OCI-M2 (cell line): Measurements from ENCODE around the gene TSC2.
"Not testable (repeated sequence)": the region's sequence is repeated elsewhere in the genome, so short reads cannot be mapped to it uniquely, and the experiment has no call there.

Experiments
- DNase-seq: peaks from one replicate; lab custom pipeline; 2025; ENCODE audit not compliant: unreplicated experiment; lab: John Stamatoyannopoulos, UW

TSC2 gene

GRCh38 chr16:2096853-2097595, 49.2 kb downstream of the TSC2 start:
- no peak for DNase-seq

DNA sequence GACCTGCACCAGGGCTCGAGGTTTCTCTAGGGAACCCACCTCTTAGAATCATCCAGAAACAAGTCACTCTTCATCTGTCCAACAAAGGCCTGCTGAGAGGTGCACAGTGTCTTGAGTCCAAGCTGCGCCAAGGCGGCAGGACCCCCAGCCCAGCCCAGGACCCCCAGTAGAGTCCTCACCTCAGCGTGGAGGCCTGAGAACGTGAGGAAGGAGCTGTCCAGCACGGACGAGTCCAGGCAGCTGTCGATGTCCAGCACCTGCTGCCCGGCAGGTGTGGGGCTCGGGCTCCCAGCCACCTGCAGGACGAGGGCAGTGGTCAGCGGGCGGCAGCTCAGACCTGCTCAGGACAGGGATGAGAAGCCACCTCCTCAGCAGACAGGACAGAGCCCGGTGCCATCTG, 49.9 kb downstream of the TSC2 start:
- not testable (repeated sequence) for DNase-seq

DNA sequence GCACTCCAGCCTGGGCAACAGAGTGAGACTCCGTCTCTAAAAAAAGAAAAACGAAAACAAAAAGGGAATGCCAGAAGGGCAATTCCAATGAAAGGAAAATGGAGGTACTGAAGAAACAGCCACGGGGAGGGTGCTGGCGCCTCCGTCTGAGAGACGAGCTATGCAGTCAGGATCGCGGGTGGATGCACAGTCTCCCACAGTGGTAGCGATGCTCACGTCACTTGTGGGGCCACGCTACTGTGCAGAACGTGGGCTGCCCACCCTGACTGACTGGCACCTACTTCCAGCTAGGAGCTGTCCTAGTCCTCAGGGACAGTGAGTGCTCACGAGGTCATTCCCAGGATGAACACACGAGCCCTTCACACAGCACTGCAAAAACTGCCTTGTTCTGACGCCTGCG, 53.8 kb downstream of the TSC2 start:
- DNase-seq = not testable (repeated sequence)

GRCh38 chr16:2102471-2102870, 54.7 kb downstream of the TSC2 start:
- no peak for DNase-seq

GRCh38 chr16:2104464-2104863, 56.7 kb downstream of the TSC2 start:
- DNase-seq = not testable (repeated sequence)

- DNase-seq = not testable (repeated sequence)
These were observed 57.5 kb downstream of the TSC2 start for GRCh38 chr16:2105291-2105690.

DNA sequence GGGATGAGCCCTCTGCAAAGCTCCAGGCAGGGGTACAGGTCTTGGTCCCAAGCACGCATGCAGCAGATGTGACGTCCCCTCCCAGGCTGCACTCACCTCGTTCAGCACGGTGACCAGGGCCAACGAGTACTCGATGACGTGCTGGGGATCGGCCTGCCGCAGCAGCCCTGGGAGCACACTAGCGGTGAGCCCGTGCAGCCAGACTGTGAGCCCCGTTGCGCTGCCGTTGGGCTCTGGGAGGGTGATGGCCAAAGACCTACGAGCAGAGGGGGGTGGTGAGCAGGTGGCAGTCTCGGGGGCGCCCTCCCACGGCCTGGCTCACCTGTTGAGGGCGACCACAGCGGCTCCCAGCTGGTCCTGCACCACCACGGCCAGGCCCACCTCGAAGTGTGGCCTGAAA, 58.0 kb downstream of the TSC2 start:
- DNase-seq = not testable (repeated sequence)

DNA sequence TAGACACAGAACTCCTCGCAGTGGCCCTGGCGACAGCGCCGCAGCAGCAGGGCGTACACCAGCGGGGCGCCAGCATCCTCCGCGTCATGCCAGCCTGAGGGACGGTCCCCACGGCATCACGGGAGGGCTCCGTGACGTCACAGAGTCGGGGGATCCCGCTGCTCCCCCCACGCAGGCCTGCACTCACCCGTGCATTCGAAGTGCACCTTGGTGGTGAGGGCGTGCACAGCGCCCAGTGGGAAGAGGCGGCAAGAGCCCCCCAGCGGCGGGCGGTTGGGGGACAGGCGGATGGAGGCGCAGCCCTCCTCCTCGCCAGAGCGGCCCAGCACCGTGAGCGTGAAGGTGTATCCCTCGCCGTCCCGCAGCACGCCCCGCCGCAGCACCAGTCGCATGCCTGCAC, 58.4 kb downstream of the TSC2 start:
- not testable (repeated sequence) for DNase-seq

- not testable (repeated sequence) for DNase-seq
These were observed 59.5 kb downstream of the TSC2 start for GRCh38 chr16:2107121-2107790.

DNA sequence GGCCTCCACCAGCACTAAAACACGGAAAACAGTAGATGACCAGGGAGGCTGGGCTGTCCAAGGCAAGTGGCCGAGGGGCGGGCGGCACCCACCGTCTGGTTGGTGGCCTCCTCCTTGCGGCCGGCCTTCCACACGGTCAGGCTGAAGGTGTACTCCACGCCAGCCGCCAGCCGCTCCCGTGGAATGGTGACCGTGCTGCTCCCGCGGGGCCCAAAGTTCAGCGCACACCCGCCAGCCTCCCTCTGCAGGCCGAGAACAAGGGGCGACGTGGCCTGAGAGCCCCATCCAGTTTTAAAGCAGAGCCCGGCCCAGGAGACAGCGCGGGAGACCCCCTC, 60.0 kb downstream of the TSC2 start:
- DNase-seq = not testable (repeated sequence)

DNA sequence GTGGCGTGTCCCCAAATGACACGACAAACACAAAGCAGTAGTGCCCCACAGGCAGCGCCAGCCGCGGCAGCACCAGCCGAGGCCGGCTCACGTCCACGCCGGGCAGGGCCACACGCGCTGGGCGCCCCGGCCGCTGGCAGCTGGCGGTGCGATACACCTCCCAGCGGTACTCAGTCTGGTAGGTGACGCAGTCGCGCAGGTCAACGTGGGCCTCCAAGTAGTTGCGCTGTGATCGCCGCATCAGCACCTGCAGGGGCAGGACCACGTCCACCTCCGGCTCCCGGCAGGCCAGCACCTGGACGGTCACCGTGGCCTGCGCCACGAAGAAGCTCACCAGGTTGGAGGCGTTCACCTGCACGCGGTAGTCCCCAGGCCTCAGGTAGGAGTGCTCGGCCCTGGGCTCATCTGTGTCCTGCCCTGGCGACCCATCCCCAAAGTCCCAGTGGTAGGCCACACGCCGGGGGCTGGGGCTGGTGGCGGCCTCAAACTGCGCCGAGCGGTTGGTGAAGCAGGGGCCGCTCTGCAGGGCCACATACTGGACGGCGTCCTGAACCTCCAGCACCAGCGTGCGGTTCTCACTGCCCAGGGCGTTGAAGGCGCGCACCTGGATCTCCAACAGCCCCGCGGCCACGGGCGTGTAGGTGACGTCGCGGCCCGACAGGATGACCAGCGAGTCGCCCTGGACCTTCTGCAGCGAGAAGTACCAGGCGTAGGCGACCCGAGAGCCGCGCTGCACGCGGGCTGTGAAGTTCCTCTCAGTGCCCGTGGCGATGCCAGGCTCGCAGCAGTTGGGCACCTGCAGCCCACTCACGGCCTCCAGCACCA, 60.9 kb downstream of the TSC2 start:
- not testable (repeated sequence) for DNase-seq

DNA sequence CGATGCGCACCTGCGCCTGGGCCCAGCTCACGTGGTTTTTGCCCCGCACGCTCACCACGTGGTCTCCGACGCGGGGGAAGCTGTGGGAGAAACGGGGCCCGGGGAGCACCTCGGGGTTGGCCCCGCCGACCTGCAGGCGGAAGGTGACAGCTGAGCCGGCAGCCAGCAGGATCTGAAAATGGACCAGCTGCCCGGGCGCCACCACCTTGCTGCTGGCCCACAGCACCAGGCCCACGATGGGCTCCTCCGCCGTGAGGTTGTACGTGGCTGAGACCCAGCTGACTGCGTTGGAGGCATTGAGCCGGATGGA, 61.4 kb downstream of the TSC2 start:
- not testable (repeated sequence) for DNase-seq

DNA sequence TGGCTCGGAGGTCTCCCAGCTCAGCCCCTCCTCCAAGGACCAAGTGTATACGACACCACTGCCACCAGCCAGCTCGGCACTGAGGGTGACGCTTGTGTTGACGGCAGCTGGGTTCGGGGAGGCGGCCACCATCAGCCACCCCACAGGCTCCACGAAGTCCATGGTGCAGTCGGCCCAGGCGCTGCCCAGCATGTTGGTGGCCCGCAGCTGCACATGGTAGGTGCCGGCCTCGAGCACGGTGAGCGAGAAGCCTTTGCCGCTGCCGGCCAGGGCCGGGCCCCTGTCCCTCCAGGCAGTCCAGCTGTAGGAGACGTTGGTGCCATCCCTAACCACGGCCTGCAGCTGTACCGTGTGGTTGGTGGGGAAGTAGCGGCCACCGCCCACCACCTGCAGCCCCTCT, 62.1 kb downstream of the TSC2 start:
- DNase-seq = not testable (repeated sequence)

DNA sequence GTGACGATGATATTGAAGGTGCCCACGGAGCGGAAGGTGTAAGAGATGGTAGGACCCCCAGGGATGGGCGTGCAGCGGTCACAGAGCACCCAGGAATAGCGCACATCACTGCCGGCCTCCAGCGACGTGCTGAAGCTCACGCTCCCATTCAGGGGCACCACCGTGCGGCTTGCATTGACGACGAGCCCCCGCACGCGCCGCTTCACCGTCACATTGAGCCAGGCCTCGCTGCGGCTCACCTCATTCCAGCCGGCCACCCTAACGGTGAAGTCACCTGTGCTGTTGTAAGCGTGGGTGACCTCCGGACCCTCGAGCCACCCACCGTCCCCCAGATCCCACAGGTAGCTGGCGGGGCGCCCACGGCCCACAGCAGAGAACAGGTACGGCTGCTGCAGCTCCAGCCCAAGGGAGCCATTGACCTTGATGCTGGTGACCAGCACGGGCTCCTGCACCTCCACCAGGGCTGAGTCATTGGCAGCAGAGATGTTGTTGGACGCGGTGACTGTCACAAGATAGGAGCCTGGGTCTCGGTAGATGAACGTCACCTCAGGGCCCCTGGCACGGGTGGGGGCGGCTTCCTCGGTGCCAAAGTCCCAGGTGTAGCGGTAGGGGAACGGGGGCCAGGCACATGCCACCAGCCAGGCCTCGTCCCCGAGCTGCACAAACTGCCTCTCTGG, 62.7 kb downstream of the TSC2 start:
- not testable (repeated sequence) for DNase-seq

- not testable (repeated sequence) for DNase-seq
These were observed 63.2 kb downstream of the TSC2 start for GRCh38 chr16:2111009-2111353.

- DNase-seq = not testable (repeated sequence)
These were observed 63.9 kb downstream of the TSC2 start for GRCh38 chr16:2111412-2112335.

- DNase-seq = not testable (repeated sequence)
These were observed 64.8 kb downstream of the TSC2 start for GRCh38 chr16:2112539-2113106.

DNA sequence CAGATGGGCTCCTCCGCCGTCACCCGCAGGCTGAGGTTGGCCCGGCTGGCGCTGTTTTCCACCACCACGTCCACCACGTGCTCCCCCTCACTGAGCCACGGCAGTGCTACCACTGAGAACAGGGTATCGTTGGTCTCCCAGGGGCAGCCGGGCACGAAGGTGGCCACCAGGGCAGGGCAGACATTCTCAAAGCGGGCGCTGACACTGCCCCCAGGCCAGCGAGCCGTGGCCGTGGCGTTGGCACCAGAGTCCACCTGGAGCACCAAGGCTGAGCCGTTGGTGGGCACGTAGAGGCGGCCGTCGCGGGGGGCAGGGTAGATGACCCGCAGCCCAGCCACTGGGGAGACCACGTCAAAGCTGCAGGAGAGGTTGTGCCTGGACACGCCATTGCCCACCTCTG, 66.4 kb downstream of the TSC2 start:
- not testable (repeated sequence) for DNase-seq

- not testable (repeated sequence) for DNase-seq
These were observed 67.3 kb downstream of the TSC2 start for GRCh38 chr16:2114885-2115590.
